GM19035 (cell line): ENCODE data around the gene PTPRCAP.
"Not testable (repeated sequence)": the region's sequence is repeated elsewhere in the genome, so short reads cannot be mapped to it uniquely, and the experiment has no call there.

Source experiments
- ATAC-seq: cut with Tn5 transposase; IDR thresholded peaks from one replicate; pipeline ENCODE4 v1.9.1; 2021; ENCODE audit not compliant: unreplicated experiment

The PTPRCAP gene

GRCh38 chr11:67465530-67465929 lies 28.0 kb upstream of the PTPRCAP start:
- not testable (repeated sequence) for ATAC-seq

GRCh38 chr11:67465189-67465510 lies 27.7 kb upstream of the PTPRCAP start:
- no peak for ATAC-seq

- ATAC-seq = peak; percentile 49
These were observed 27.1 kb upstream of the PTPRCAP start for GRCh38 chr11:67464411-67465188.

GRCh38 chr11:67463680-67464410 lies 26.4 kb upstream of the PTPRCAP start:
- ATAC-seq = no peak

- no peak for ATAC-seq
These were observed 25.7 kb upstream of the PTPRCAP start for GRCh38 chr11:67463186-67463585.

- ATAC-seq = no peak
These were observed 20.8 kb upstream of the PTPRCAP start for GRCh38 chr11:67458266-67458665.

- ATAC-seq = no peak
These were observed 20.0 kb upstream of the PTPRCAP start for GRCh38 chr11:67457453-67457852.

GRCh38 chr11:67456068-67456705 lies 18.7 kb upstream of the PTPRCAP start:
- no peak for ATAC-seq

GRCh38 chr11:67455054-67455453 lies 17.6 kb upstream of the PTPRCAP start, which contains the start of gene CABP4:
TSS of gene CABP4 (plus strand) at chr11:67455354. CDS start at chr11:67455424, 70 bp downstream.
- no peak for ATAC-seq

- no peak for ATAC-seq
These were observed 16.6 kb upstream of the PTPRCAP start for GRCh38 chr11:67453816-67454732.

- ATAC-seq = no peak
These were observed 14.9 kb upstream of the PTPRCAP start, which contains the start of gene GPR152 for GRCh38 chr11:67452141-67452952. TSS of gene GPR152 (minus strand) at chr11:67452729. CDS start at chr11:67452724, 5 bp downstream.

GRCh38 chr11:67451658-67451976 lies 14.1 kb upstream of the PTPRCAP start:
- no peak for ATAC-seq

GRCh38 chr11:67450796-67451657 lies 13.5 kb upstream of the PTPRCAP start:
- no peak for ATAC-seq

- ATAC-seq = no peak
These were observed 11.8 kb upstream of the PTPRCAP start for GRCh38 chr11:67449116-67449844.

- ATAC-seq = no peak
These were observed 10.7 kb upstream of the PTPRCAP start for GRCh38 chr11:67448220-67448609.

- ATAC-seq = no peak
These were observed 8.0 kb upstream of the PTPRCAP start for GRCh38 chr11:67445515-67445914.

- no peak for ATAC-seq
These were observed 5.3 kb upstream of the PTPRCAP start for GRCh38 chr11:67442504-67443404.
